SK-N-SH treated with all-trans-retinoic acid at 6 μM for 48 hours (cell line): ENCODE results near the gene LAD1.

Source experiments
- ARNTL ChIP-seq: fragments of 450-650 bp; formaldehyde crosslinking; IDR thresholded peaks from 2 replicates; pipeline ENCODE4 v1.5.0; 2020; ENCODE audit warnings: low read depth, mild to moderate bottlenecking, moderate library complexity, borderline replicate concordance
- ESRRG ChIP-seq: fragments of 250-450 bp; sonication (Bioruptor Pico); IDR thresholded peaks from 2 replicates; pipeline ENCODE4 v1.6.1; 2021; ENCODE audit warnings: mild to moderate bottlenecking
- GLIS3 ChIP-seq: fragments of 250-450 bp; sonication (Bioruptor Pico); IDR thresholded peaks from 2 replicates; pipeline ENCODE4 v1.5.0; 2020; ENCODE audit warnings: mild to moderate bottlenecking, moderate library complexity
- OSR1 ChIP-seq: fragments of 250-450 bp; sonication (Bioruptor Pico); IDR thresholded peaks from 2 replicates; pipeline ENCODE4 v1.8.0; 2022; ENCODE audit warnings: moderate library complexity, mild to moderate bottlenecking, inconsistent platforms
- PPARA ChIP-seq: fragments of 250-450 bp; sonication (Bioruptor Pico); IDR thresholded peaks from 2 replicates; pipeline ENCODE4 v1.5.0; 2020; ENCODE audit warnings: mild to moderate bottlenecking, borderline replicate concordance
- SNAI2 ChIP-seq: fragments of 250-450 bp; sonication (Bioruptor Pico); IDR thresholded peaks from 2 replicates; pipeline ENCODE4 v1.5.0; 2020; ENCODE audit warnings: mild to moderate bottlenecking, moderate library complexity
- ZC3H10 ChIP-seq: fragments of 250-450 bp; sonication (Bioruptor Pico); IDR thresholded peaks from 2 replicates; pipeline ENCODE4 v1.5.1; 2021; ENCODE audit warnings: mild to moderate bottlenecking, moderate library complexity
- ZFP3 ChIP-seq: fragments of 250-450 bp; sonication (Bioruptor Pico); IDR thresholded peaks from 2 replicates; pipeline ENCODE4 v1.5.0; 2020; ENCODE audit warnings: mild to moderate bottlenecking, moderate library complexity
- TF ChIP-seq, protein P1 (sequence below): fragments of 250-450 bp; sonication (Bioruptor Pico); IDR thresholded peaks from 2 replicates; pipeline ENCODE4 v1.8.0; 2021; ENCODE audit warnings: low read depth, mild to moderate bottlenecking, moderate library complexity, borderline replicate concordance
- TF ChIP-seq, protein P2 (sequence below): fragments of 250-450 bp; sonication (Bioruptor Pico); IDR thresholded peaks from 2 replicates; pipeline ENCODE4 v1.8.0; 2020; ENCODE audit warnings: mild to moderate bottlenecking, moderate library complexity, borderline replicate concordance
- TF ChIP-seq, protein P3 (sequence below): fragments of 250-450 bp; sonication (Bioruptor Pico); IDR thresholded peaks from 2 replicates; pipeline ENCODE4 v1.5.1; 2020; ENCODE audit warnings: low read depth, mild to moderate bottlenecking, moderate library complexity
- TF ChIP-seq, protein P4 (sequence below): fragments of 250-450 bp; sonication (Bioruptor Pico); IDR thresholded peaks from 2 replicates; pipeline ENCODE4 v1.5.1; 2021; ENCODE audit warnings: mild to moderate bottlenecking, moderate library complexity

DNA sequence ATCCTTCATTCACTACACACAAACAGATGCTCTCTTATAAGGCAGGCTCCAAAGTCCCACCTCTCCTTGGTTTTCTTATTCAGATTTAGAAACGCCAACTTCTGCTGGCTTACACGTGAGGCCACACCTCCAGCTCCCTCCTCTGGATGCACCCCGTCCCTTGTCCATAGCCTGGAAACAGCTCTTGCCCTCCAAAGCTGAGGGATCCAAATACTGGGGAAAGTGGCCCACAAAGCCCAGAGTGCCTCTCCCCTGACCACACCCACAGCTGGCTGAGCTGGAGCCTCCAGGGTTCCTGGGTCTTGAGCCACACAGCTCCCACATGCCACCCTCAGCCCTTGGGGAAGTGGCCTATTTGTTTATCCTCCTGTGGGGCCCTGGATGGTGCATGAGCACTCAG is 4.5 kb downstream of the LAD1 start:
- TF ChIP-seq, protein P1, sequence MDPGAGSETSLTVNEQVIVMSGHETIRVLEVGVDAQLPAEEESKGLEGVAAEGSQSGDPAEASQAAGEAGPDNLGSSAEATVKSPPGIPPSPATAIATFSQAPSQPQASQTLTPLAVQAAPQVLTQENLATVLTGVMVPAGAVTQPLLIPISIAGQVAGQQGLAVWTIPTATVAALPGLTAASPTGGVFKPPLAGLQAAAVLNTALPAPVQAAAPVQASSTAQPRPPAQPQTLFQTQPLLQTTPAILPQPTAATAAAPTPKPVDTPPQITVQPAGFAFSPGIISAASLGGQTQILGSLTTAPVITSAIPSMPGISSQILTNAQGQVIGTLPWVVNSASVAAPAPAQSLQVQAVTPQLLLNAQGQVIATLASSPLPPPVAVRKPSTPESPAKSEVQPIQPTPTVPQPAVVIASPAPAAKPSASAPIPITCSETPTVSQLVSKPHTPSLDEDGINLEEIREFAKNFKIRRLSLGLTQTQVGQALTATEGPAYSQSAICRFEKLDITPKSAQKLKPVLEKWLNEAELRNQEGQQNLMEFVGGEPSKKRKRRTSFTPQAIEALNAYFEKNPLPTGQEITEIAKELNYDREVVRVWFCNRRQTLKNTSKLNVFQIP (CRISPR knock-in tag) = no peak
- TF ChIP-seq SNAI2 (no peak), ZFP3 (CRISPR knock-in tag) (no peak), ZC3H10 (CRISPR knock-in tag) (no peak), ESRRG (CRISPR knock-in tag) (no peak), GLIS3 (CRISPR knock-in tag) (no peak), PPARA (CRISPR knock-in tag) (no peak), ARNTL (CRISPR knock-in tag) (no peak), OSR1 (no peak)
- TF ChIP-seq, protein P2, sequence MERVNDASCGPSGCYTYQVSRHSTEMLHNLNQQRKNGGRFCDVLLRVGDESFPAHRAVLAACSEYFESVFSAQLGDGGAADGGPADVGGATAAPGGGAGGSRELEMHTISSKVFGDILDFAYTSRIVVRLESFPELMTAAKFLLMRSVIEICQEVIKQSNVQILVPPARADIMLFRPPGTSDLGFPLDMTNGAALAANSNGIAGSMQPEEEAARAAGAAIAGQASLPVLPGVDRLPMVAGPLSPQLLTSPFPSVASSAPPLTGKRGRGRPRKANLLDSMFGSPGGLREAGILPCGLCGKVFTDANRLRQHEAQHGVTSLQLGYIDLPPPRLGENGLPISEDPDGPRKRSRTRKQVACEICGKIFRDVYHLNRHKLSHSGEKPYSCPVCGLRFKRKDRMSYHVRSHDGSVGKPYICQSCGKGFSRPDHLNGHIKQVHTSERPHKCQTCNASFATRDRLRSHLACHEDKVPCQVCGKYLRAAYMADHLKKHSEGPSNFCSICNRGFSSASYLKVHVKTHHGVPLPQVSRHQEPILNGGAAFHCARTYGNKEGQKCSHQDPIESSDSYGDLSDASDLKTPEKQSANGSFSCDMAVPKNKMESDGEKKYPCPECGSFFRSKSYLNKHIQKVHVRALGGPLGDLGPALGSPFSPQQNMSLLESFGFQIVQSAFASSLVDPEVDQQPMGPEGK = no peak
- TF ChIP-seq, protein P3, sequence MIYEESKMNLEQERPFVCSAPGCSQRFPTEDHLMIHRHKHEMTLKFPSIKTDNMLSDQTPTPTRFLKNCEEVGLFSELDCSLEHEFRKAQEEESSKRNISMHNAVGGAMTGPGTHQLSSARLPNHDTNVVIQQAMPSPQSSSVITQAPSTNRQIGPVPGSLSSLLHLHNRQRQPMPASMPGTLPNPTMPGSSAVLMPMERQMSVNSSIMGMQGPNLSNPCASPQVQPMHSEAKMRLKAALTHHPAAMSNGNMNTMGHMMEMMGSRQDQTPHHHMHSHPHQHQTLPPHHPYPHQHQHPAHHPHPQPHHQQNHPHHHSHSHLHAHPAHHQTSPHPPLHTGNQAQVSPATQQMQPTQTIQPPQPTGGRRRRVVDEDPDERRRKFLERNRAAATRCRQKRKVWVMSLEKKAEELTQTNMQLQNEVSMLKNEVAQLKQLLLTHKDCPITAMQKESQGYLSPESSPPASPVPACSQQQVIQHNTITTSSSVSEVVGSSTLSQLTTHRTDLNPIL = no peak
- TF ChIP-seq, protein P4, sequence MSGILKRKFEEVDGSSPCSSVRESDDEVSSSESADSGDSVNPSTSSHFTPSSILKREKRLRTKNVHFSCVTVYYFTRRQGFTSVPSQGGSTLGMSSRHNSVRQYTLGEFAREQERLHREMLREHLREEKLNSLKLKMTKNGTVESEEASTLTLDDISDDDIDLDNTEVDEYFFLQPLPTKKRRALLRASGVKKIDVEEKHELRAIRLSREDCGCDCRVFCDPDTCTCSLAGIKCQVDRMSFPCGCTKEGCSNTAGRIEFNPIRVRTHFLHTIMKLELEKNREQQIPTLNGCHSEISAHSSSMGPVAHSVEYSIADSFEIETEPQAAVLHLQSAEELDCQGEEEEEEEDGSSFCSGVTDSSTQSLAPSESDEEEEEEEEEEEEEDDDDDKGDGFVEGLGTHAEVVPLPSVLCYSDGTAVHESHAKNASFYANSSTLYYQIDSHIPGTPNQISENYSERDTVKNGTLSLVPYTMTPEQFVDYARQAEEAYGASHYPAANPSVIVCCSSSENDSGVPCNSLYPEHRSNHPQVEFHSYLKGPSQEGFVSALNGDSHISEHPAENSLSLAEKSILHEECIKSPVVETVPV (CRISPR knock-in tag) = no peak
